ENCODE data around the gene NBEA. TPM values are rescaled to one million over a fixed set of nuclear protein-coding genes. Genes with fewer than 3 reads are reported as not detected.
"Not testable (repeated sequence)": the region's sequence is repeated elsewhere in the genome, so short reads cannot be mapped to it uniquely, and the experiment has no call there.

Gene NBEA
- total RNA-seq, 2 experiments from 2014 or later, result 0.26 to 0.29 TPM

DNA sequence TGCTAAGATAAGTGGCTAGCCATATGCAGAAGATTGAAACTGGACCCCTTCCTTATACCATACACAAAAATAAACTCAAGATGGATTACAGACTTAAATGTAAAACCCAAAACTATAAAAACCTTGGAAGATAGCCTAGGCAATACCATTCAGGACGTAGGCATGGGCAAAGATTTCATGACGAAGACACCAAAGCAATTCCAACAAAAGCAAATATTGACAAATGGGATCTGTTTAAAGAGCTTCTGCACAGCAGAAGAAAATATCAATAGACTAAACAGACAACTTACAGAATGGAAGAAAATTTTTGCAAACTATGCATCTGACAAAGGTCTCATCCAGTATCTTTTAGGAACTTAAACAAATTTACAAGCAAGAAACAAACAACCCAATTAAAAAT, 466.2 kb downstream of the NBEA start:
- CTCF ChIA-PET; H3K27me3 Mint-ChIP-seq; H3K4me1 Mint-ChIP-seq (ENCODE audit: low read depth); H3K9me3 Mint-ChIP-seq; H3K27ac Mint-ChIP-seq; H3K36me3 Mint-ChIP-seq; POLR2A ChIA-PET; H3K4me3 Mint-ChIP-seq; DNase-seq; intact Hi-C loops (cut with micrococcal nuclease): not testable (repeated sequence)

- no peaks in the 10 kb centered on the region for H3K4me1 Mint-ChIP-seq (ENCODE audit: low read depth)
- H3K4me3 Mint-ChIP-seq, result no peak overlapping the region
- H3K36me3 Mint-ChIP-seq, result no peaks in the 10 kb centered on the region
- ChIA-PET POLR2A (no interaction called here), CTCF (no interaction called here)
- DNase-seq, result no peak
- intact Hi-C loops (cut with micrococcal nuclease), result no loop called here
- H3K27ac Mint-ChIP-seq, result no peak overlapping the region
- peaks cover 6% of the 10 kb centered on the region for H3K9me3 Mint-ChIP-seq
- H3K27me3 Mint-ChIP-seq, result no peaks in the 10 kb centered on the region
These were observed 469.1 kb downstream of the NBEA start for GRCh38 chr13:35411059-35411744.

DNA sequence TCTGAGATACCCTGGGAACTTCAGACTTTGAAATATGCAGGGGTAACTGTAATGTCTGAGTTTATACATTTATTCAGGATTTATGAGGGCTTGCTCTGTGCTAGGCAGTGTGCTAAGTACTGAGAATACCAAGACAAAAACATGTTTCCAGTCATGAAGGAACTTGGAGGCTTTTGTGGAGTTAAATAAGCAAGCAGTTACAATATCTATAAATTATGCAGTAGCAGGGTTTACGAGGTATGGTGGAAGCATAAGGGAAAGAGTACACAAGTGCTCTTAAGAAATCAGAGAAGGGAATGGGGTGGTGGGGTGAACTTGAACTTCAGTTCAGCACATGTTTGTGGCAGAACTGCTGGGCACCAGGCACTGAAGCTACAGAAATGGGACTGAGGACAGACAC, 506.4 kb downstream of the NBEA start:
- H3K27me3 Mint-ChIP-seq, result no peaks in the 10 kb centered on the region
- H3K4me3 Mint-ChIP-seq, result no peak overlapping the region
- DNase-seq, result no peak
- ChIA-PET CTCF (no interaction called here), POLR2A (no interaction called here)
- no peaks in the 10 kb centered on the region for H3K4me1 Mint-ChIP-seq (ENCODE audit: low read depth)
- intact Hi-C loops (cut with micrococcal nuclease), result no loop called here
- no peaks in the 10 kb centered on the region for H3K9me3 Mint-ChIP-seq
- H3K36me3 Mint-ChIP-seq, result no peaks in the 10 kb centered on the region
- H3K27ac Mint-ChIP-seq, result no peak overlapping the region

GRCh38 chr13:35449821-35450220, 507.8 kb downstream of the NBEA start:
- H3K36me3 Mint-ChIP-seq, result no peaks in the 10 kb centered on the region
- H3K4me3 Mint-ChIP-seq, result no peak overlapping the region
- no peaks in the 10 kb centered on the region for H3K9me3 Mint-ChIP-seq
- no peak overlapping the region for H3K27ac Mint-ChIP-seq
- ChIA-PET POLR2A (no interaction called here), CTCF (no interaction called here)
- intact Hi-C loops (cut with micrococcal nuclease), result no loop called here
- H3K27me3 Mint-ChIP-seq, result no peaks in the 10 kb centered on the region
- no peak for DNase-seq
- H3K4me1 Mint-ChIP-seq (ENCODE audit: low read depth), result no peaks in the 10 kb centered on the region

DNA sequence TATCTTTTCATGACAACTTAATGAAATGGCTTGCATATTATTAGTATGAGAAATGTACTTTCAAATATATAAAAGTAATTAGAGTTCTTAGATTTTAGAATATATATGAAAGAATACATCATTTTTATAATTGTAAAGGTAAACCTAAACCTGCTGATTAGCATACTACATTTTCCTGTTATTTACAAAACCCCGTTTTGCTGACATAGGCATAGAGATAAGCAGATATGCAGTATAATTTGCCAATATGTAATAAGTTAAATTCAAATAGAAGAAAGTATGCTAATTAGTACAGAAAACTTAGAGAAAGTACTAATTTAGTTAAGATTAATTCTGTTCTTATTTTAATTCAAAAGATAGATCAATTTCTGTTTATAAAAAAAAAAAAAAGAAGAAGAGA, 513.0 kb downstream of the NBEA start:
- DNase-seq, result no peak
- no peaks in the 10 kb centered on the region for H3K9me3 Mint-ChIP-seq
- CTCF ChIA-PET, result no interaction called here
- no peak overlapping the region for H3K27ac Mint-ChIP-seq
- no peaks in the 10 kb centered on the region for H3K36me3 Mint-ChIP-seq
- intact Hi-C loops (cut with micrococcal nuclease), result no loop called here
- no peak overlapping the region for H3K4me3 Mint-ChIP-seq
- no peaks in the 10 kb centered on the region for H3K27me3 Mint-ChIP-seq
- no peaks in the 10 kb centered on the region for H3K4me1 Mint-ChIP-seq (ENCODE audit: low read depth)
- POLR2A ChIA-PET, result no interaction called here

DNA sequence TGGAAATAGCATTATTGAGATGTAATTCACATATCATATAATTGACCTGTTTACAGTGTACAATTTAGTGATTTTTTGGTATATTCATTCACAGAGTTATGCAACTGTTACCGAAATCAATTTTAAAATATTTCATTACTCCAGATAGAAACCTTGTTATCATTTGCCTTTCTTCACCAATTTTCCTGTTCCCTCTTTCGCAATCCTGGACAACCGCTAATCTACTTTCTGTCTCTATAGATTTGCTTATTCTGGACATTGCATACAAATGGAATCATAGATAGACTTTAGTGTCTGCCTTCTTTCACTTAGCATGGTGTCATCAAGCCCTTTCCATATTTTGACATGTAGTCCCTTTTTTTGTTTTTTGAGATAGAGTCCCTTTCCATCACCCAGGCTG, 515.2 kb downstream of the NBEA start:
- H3K9me3 Mint-ChIP-seq, result no peaks in the 10 kb centered on the region
- intact Hi-C loops (cut with micrococcal nuclease), result no loop called here
- H3K4me3 Mint-ChIP-seq, result no peak overlapping the region
- DNase-seq, result no peak
- no peaks in the 10 kb centered on the region for H3K36me3 Mint-ChIP-seq
- H3K4me1 Mint-ChIP-seq (ENCODE audit: low read depth), result no peaks in the 10 kb centered on the region
- H3K27me3 Mint-ChIP-seq, result no peaks in the 10 kb centered on the region
- CTCF ChIA-PET, result no interaction called here
- POLR2A ChIA-PET, result no interaction called here
- H3K27ac Mint-ChIP-seq, result no peak overlapping the region

DNA sequence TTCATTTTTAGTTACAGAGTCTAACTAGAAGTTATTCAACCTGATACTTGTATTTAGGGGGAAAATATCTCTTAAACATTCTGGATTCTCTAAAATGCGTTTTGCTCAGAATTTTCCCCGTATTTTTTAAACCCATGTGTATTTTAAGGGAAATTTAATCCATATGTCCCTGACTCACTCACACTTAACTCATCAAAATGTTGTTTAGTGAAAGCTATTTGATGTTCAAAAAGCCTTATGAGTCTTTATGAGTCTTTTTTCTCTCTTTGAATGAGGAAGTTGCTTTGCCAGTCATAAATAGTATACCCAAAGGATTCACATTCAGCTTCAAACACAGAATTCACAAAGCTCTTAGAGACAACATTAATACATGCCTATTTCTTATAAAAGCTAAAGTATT, 518.0 kb downstream of the NBEA start:
- H3K36me3 Mint-ChIP-seq, result no peaks in the 10 kb centered on the region
- ChIA-PET CTCF (no interaction called here), POLR2A (no interaction called here)
- no peak overlapping the region for H3K27ac Mint-ChIP-seq
- DNase-seq, result no peak
- no peaks in the 10 kb centered on the region for H3K4me1 Mint-ChIP-seq (ENCODE audit: low read depth)
- no peaks in the 10 kb centered on the region for H3K27me3 Mint-ChIP-seq
- H3K9me3 Mint-ChIP-seq, result no peaks in the 10 kb centered on the region
- intact Hi-C loops (cut with micrococcal nuclease), result no loop called here
- no peak overlapping the region for H3K4me3 Mint-ChIP-seq

- H3K36me3 Mint-ChIP-seq, result peaks cover 2% of the 10 kb centered on the region
- ChIA-PET CTCF (no interaction called here), POLR2A (no interaction called here)
- H3K9me3 Mint-ChIP-seq, result no peaks in the 10 kb centered on the region
- peaks cover under 1% of the 10 kb centered on the region for H3K4me1 Mint-ChIP-seq (ENCODE audit: low read depth)
- no peak overlapping the region for H3K4me3 Mint-ChIP-seq
- H3K27ac Mint-ChIP-seq, result no peak overlapping the region
- DNase-seq, result no peak
- intact Hi-C loops (cut with micrococcal nuclease), result no loop called here
- peaks cover 15% of the 10 kb centered on the region for H3K27me3 Mint-ChIP-seq
These were observed 523.3 kb downstream of the NBEA start for GRCh38 chr13:35465371-35465770.

DNA sequence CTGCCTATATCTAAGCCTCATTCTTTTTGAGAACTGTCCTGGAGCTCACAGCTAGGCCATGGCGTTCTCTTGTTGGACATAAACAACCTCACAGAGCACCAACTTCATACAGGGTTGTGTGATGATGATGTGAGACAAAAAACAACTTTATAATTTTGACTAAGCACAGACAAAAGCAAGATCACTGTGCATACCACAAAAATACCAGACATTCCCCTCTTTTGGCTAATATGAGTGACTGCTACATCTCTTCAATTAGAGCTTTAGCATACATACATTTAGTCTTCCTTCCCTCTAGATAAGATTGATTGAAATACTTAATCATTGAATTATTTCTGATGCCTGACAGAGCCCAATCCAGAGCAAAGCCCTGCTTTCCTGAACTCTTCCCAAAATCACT, 526.1 kb downstream of the NBEA start:
- no peak for DNase-seq
- Mint-ChIP-seq H3K9me3 (peaks cover 3% of the 10 kb centered on the region), H3K27ac (no peak overlapping the region), H3K27me3 (peaks cover 25% of the 10 kb centered on the region), H3K4me1 (ENCODE audit: low read depth) (peaks cover 7% of the 10 kb centered on the region), H3K36me3 (peaks cover 6% of the 10 kb centered on the region), H3K4me3 (no peak overlapping the region)
- intact Hi-C loops (cut with micrococcal nuclease), result no loop called here
- CTCF ChIA-PET, result no interaction called here
- POLR2A ChIA-PET, result no interaction called here

GRCh38 chr13:35469806-35470525, 527.9 kb downstream of the NBEA start:
- Mint-ChIP-seq H3K9me3 (peaks cover 3% of the 10 kb centered on the region), H3K36me3 (peaks cover 6% of the 10 kb centered on the region), H3K27ac (no peak overlapping the region), H3K4me1 (ENCODE audit: low read depth) (peaks cover 7% of the 10 kb centered on the region), H3K27me3 (peaks cover 37% of the 10 kb centered on the region), H3K4me3 (no peak overlapping the region)
- ChIA-PET CTCF (no interaction called here), POLR2A (no interaction called here)
- intact Hi-C loops (cut with micrococcal nuclease), result loop anchor here (10.0 kb wide), 1 partner anchor 525 kb away; the partner anchor contains the start of gene NBEA
- DNase-seq, result no peak

- H3K36me3 Mint-ChIP-seq, result peaks cover 11% of the 10 kb centered on the region
- peaks cover 17% of the 10 kb centered on the region for H3K4me1 Mint-ChIP-seq (ENCODE audit: low read depth)
- CTCF ChIA-PET, result no interaction called here
- no peak overlapping the region for H3K27ac Mint-ChIP-seq
- peaks cover 3% of the 10 kb centered on the region for H3K9me3 Mint-ChIP-seq
- DNase-seq, result no peak
- peaks cover 47% of the 10 kb centered on the region for H3K27me3 Mint-ChIP-seq
- intact Hi-C loops (cut with micrococcal nuclease), result loop anchor here (10.0 kb wide), 1 partner anchor 526 kb away; the partner anchor contains the start of gene NBEA
- H3K4me3 Mint-ChIP-seq, result no peak overlapping the region
- POLR2A ChIA-PET, result no interaction called here
These were observed 528.9 kb downstream of the NBEA start for GRCh38 chr13:35470671-35471661.

DNA sequence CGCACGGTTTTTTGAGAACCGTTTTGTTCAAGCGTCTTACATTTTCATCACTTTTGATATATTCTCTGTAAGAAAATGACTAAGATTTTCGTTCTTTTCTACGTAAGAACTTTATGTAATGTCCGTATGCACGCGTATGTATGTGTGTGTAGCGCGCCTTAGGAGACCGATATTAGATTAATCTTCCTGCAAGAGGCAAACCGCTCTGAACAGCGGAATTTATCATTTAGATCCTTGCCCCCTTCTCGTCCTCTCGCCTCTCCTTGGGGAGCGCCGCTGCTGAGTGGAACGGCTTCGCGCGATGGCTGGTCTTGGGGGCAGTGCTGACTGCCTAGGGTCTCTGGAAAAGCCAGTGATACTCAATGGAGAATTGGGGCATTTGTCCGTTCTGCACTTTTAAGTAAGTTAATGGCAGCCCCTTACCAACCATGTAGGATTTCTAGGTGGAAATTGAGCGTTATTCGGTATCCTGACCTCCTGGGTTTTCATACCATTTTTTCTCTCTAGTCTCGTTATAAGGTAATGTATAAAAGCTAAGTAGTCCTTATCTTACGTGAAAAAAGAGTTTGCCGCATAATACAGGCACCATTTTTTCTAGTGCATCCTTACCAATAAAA, 529.7 kb downstream of the NBEA start:
- Mint-ChIP-seq H3K36me3 (peaks cover 14% of the 10 kb centered on the region), H3K4me3 (no peak overlapping the region), H3K27ac (no peak overlapping the region), H3K4me1 (ENCODE audit: low read depth) (peaks cover 24% of the 10 kb centered on the region), H3K9me3 (peaks cover 3% of the 10 kb centered on the region), H3K27me3 (peaks cover 55% of the 10 kb centered on the region)
- CTCF ChIA-PET, result no interaction called here
- no peak for DNase-seq
- POLR2A ChIA-PET, result no interaction called here
- intact Hi-C loops (cut with micrococcal nuclease), result loop anchor here (10.0 kb wide), 1 partner anchor 527 kb away; the partner anchor contains the start of gene NBEA
